Transverse colon (tissue), 4 donors: ENCODE measurements around the gene SEC14L1.

Experiments
- CTCF ChIP-seq, 5 experiments: fragments of 200-600 bp in 3 of 5; fragments of 450-650 bp in 2 of 5; sonication (generic) in 3 of 5; IDR thresholded peaks; 1 replicate in 2 of 5; 2 replicates in 3 of 5; pipeline ENCODE4 v1.5.1; 2016 to 2017; ENCODE audit warnings: antibody characterized with exemption in 5 of 5, inconsistent platforms in 3 of 5, mild to moderate bottlenecking in 2 of 5, moderate library complexity in 1 of 5
- POLR2A ChIP-seq: fragments of 450-650 bp; IDR thresholded peaks from one replicate; pipeline ENCODE4 v1.6.1; 2016; ENCODE audit warnings: antibody characterized with exemption, mild to moderate bottlenecking, moderate library complexity
- POLR2AphosphoS5 ChIP-seq, 3 donors: sonication (generic); formaldehyde crosslinking; IDR thresholded peaks; one replicate each; pipeline ENCODE4 v1.6.1; 2016; ENCODE audit warnings: antibody characterized with exemption in 3 of 3

GRCh38 chr17:77163001-77163400 lies 22.2 kb downstream of the SEC14L1 start:
- TF ChIP-seq CTCF (IDR thresholded peaks at IDR 0.05) (no peak), POLR2AphosphoS5 (IDR thresholded peaks at IDR 0.05) (no peak), POLR2A (no peak)
